NCI-H187 treated with DMSO at 0.1 percent for 48 hours (cell line): ENCODE data around the gene SETD1A.

ENCODE experiments used
- DNase-seq: peaks from one replicate; lab custom pipeline; 2025; lab: John Stamatoyannopoulos, UW

The SETD1A gene

DNA sequence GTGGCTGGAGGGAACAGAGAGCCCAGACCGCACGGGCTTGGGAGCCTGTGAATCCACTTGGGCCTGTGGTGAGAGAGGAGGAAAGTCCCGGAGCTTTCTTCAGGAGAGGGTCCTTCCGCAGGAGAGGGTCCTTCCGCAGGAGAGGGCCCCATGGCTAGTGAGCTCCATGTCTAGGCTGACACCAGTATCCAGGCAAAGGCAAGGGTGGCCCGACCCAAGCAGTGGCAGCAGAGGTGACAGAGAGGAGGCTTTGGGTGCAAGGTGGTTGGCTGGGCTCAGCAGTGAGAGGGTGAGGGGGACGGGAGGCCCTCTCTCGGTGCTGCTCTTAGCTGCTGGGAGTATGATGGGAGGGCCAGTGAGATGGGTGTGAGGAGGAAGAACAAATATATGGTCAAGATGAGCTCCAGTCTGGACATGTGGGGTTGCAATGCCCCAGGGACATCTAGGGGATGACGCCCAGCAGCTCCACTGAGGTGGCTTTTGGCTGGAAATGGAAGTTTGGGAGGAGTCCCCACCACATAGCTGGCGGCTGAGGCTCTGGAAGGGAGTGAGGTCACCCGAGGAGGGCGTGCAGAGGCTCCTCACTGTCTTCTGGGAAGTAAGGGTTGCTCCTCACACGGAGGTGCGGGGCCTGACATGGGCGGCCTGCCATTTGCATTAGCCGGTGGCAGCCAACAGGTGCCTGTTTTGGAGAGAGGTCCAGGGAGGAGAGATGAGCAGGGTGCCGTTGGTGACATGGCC lies 25.2 kb downstream of the SETD1A start:
- DNase-seq = no peak

GRCh38 chr16:30983289-30983889 lies 25.8 kb downstream of the SETD1A start:
- DNase-seq = no peak

DNA sequence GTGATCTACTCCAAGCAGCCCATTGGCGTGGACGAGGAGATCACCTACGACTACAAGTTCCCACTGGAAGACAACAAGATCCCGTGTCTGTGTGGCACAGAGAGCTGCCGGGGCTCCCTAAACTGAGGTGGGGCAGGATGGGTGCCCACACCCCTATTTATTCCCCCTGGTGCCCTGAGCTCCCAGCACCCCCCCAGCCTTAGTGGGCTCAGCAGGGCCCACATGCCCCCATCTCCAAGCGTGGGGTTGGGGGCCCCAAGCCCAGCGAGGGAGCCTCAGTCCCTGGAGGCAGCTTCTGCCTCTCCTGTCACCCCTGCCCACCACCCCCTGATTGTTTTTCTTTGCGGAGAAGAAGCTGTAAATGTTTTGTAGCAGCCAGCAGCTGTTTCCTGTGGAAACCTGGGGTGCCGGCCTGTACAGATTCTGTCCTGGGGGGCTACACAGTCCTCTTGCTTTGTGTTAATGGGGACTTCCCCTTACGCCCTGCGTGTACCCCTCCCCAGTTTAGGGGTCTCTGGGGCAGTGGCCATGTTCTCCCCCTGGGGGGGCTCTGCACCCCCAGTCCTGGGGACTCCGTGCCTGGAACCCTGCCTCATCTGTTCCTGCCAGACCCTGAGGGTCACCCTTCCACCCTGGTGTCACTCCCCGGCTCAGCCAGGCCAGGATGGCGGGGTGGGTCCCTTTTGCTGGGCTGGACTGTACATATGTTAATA lies 26.5 kb downstream of the SETD1A start:
- DNase-seq = no peak

DNA sequence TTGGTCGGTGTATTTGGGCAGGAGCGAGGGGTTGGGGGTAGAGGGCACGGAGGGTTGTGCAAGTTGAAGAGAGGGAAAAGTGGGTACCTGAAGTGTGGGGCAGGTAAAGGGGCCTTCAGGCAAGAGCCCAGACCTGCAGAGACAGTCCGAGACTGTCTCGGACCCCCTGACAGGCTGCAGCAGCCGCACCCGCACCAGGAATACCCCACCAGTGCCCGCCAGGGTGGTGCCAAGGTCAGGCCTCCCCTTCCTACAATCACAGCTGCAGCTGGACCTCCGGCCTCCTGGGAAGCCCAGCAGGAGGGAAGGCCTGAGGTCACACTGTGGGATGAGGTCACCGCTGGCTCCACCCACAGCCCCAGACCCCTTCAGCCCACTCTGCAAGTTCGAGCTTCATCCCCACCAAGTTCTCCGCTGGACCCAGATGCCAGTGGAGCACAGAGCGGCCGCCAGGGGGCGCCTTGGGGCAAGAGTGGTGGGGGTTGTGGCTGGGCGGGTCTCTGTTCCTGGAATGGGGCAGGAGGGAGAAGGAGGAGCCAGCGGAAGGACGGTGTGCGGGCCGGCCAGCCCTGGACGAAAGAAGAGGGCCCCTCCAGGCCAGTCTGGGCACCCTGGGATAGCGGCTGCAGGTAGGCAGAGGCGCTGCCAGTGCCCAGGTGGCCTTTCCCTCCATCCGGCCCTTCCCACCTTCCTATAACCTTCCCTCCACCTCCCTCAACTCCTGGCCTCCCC lies 27.3 kb downstream of the SETD1A start, which contains the start of gene HSD3B7:
TSS of gene HSD3B7 (plus strand) at position 539 of the 732 bp plus-strand sequence. CDS start 452 bp downstream, outside the sequence.
- no peak for DNase-seq

DNA sequence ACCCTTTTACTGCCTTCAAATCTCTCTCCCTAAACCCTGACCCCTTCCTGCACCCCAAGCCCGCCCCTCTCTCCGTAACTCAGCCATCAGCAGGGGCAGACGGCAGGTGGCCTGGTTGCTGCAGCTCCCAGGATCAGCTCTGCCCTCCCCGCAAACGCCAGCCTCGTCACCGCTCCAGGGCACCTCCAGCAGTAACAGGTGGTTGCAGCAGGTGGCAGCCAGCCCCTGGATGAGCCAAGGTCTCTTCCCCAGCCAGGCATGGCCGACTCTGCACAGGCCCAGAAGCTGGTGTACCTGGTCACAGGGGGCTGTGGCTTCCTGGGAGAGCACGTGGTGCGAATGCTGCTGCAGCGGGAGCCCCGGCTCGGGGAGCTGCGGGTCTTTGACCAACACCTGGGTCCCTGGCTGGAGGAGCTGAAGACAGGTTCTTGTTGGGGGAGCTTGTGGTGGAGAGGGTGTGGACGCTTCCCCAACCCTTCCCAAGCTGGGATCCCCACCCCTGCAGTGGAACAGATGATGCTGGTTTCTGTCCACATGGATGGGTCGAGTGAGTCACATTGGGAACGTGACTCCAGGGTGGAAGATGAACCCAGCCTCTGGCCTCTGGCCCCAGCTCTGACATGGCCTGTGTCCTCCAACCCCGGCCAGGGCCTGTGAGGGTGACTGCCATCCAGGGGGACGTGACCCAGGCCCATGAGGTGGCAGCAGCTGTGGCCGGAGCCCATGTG lies 28.0 kb downstream of the SETD1A start:
- DNase-seq = no peak

- no peak for DNase-seq
Observed at GRCh38 chr16:30986129-30986991, 28.8 kb downstream of the SETD1A start.

- no peak for DNase-seq
Observed at GRCh38 chr16:30987581-30988190, 30.1 kb downstream of the SETD1A start.

- no peak for DNase-seq
Observed at GRCh38 chr16:30989469-30990047, 32.0 kb downstream of the SETD1A start.

GRCh38 chr16:30990105-30990504 lies 32.6 kb downstream of the SETD1A start:
- no peak for DNase-seq

DNA sequence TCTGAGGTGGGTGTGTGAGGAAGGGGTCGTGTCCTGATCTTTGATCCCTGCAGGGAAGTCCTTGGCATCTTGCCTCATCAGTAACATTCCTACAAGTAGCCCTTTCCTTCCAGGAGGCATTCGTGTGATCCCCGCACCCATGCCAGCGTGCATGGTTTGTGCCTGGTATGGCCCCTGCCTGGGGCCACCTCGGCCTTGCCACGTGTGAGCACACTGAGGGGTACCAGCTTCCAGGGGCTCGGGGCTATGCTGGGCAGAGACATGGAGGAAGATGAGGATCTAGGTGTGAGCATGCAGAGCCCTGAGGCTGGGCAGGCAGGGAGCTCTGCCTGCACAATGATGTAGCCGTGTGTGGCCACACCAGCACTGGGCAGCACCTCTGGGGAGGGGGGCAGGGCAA lies 33.5 kb downstream of the SETD1A start:
- DNase-seq = no peak

DNA sequence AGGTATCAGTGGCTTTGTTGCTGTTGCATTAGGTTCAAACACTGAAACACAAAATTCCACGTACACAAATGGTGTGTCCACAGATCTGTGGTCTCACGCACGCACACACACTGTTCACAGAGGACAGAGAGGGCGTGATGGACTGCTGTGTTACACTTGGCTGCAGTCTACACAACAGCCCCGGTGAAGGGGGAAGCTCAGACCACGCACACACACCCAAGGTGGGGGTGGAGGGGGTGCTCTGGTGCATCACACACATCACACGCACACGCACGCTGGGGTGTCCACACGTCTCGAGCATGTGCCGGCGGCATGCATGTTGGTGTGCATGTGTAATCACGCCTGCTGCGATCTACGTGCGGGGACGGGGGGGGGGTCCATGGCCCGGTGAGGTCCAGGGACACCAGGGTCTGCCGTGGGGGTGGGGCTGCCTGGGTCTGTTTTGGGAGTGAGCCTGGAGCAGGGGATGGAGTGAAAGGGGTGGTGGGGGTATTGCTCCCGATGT lies 34.8 kb downstream of the SETD1A start:
- no peak for DNase-seq

GRCh38 chr16:30992931-30993816 lies 35.6 kb downstream of the SETD1A start:
- no peak for DNase-seq

GRCh38 chr16:30995927-30996323 lies 38.4 kb downstream of the SETD1A start:
- no peak for DNase-seq

DNA sequence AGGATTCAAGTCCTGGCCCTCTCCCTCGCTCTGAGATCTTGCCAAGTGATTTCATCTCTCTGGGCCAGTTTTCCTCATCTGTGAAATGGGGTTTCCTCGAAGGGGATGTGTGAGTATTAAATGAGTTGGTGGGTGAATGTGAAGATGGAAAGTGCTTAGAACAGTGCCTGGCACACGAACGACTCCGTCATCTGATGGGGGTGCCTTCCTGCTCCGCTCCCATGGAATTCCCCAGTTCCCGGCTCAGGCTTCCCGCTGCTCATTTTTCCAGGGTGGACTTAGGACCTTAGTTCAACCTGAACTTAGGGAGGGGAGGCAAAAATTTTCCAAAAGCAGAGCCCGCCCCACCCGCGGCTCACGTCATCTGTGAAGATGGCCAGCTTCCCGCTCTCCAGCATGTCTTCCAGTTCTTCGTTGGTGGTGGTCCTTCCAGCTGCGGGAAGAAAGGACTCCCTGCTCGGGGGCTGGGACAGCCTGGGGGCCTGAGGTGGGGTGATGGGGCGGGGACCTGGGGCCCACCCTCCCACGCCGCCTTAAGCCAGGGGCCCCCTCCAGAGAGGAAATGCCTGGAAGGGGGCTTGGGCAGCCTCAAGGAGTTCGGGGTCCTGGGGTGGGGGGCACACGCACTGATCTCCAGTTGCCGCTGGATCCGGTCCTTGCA lies 38.9 kb downstream of the SETD1A start:
- no peak for DNase-seq

GRCh38 chr16:30996985-30997724 lies 39.6 kb downstream of the SETD1A start:
- DNase-seq = no peak

- DNase-seq = no peak
Observed at GRCh38 chr16:30997725-30998711, 40.5 kb downstream of the SETD1A start.
